Activated CD8-positive, alpha-beta T cell treated with anti-CD3 and anti-CD28 coated beads for 36 hours (primary cell): Measurements from ENCODE around the gene UBE2H. TPM values are rescaled to one million over a fixed set of nuclear protein-coding genes. Genes with fewer than 3 reads are reported as not detected.
"Not testable (repeated sequence)": the region's sequence is repeated elsewhere in the genome, so short reads cannot be mapped to it uniquely, and the experiment has no call there.

Source experiments
- ATAC-seq: fragments of 200-7000 bp; cut with Tn5 transposase; one replicate; pipeline ENCODE4 v1.10.0; 2021; ENCODE audit warnings: mild to moderate bottlenecking, moderate library complexity
- CTCF ChIA-PET: fragments of 350-600 bp; sonication (Branson Sonifier 250); formaldehyde crosslinking; loops from one replicate; lab custom pipeline; 2021; ENCODE audit warnings: antibody characterized with exemption; lab: Charles Lee
- POLR2A ChIA-PET: fragments of 350-600 bp; sonication (Branson Sonifier 250); formaldehyde crosslinking; loops from one replicate; lab custom pipeline; 2021; ENCODE audit warnings: antibody characterized with exemption; lab: Charles Lee
- DNase-seq: peaks from one replicate; pipeline ENCODE4 v3.0.0-alpha.2; 2020
- H3K27ac Mint-ChIP-seq: one replicate; pipeline ENCODE4 v1.8.0; 2021; ENCODE audit warnings: mild to moderate bottlenecking, mixed read lengths
- H3K27me3 Mint-ChIP-seq: one replicate; pipeline ENCODE4 v1.8.0; 2021; ENCODE audit warnings: mixed read lengths
- H3K36me3 Mint-ChIP-seq: one replicate; pipeline ENCODE4 v1.8.0; 2021; ENCODE audit warnings: low read depth, mixed read lengths
- H3K4me1 Mint-ChIP-seq: one replicate; pipeline ENCODE4 v1.8.0; 2021; ENCODE audit warnings: low read depth, mixed read lengths
- H3K4me3 Mint-ChIP-seq: one replicate; pipeline ENCODE4 v1.8.0; 2021; ENCODE audit warnings: mild to moderate bottlenecking, moderate library complexity, mixed read lengths
- H3K9me3 Mint-ChIP-seq: one replicate; pipeline ENCODE4 v1.8.0; 2021; ENCODE audit warnings: mixed read lengths
- CTCF ChIP-seq: fragments of 200-600 bp; IDR thresholded peaks from one replicate; pipeline ENCODE4 v1.8.0; 2022; ENCODE audit warnings: antibody characterized with exemption, mild to moderate bottlenecking
- intact Hi-C: fragments of 100-400 bp; cut with micrococcal nuclease; formaldehyde crosslinking; loops from one replicate; pipeline ENCODE4 v1.10.0; 2022
- total RNA-seq, 2 experiments: library from RNA; stranded (reverse); gene quantifications; one replicate each; pipeline ENCODE4 v1.2.3, GENCODE V29; 2021

UBE2H gene
- total RNA-seq, 2 experiments from 2014 or later = 22.4 to 22.6 TPM

GRCh38 chr7:129825209-129825970 is 127.4 kb downstream of the UBE2H start:
- peaks cover 15% of the 10 kb centered on the region for H3K4me1 Mint-ChIP-seq
- CTCF ChIA-PET = interaction anchor here (0.6 to 3.3 kb wide), 56 partner anchors 8 to 659 kb away, joined by 3 to 31 read pairs (median 4); partner anchors contain the start of genes NRF1 and STRIP2
- no peaks in the 10 kb centered on the region for H3K9me3 Mint-ChIP-seq
- intact Hi-C loops = loop anchor here (10.0 kb wide), 1 partner anchor 481 kb away; no protein-coding TSS in a partner anchor
- peak overlapping the region; percentile 87 for H3K4me3 Mint-ChIP-seq
- H3K27ac Mint-ChIP-seq = peak overlapping the region; percentile 42
- TF ChIP-seq CTCF = peak; percentile 94
- DNase-seq = peak; percentile 91
- no peaks in the 10 kb centered on the region for H3K36me3 Mint-ChIP-seq
- peak; percentile 78 for ATAC-seq
- H3K27me3 Mint-ChIP-seq = no peaks in the 10 kb centered on the region
- POLR2A ChIA-PET = interaction anchor here (0.6 to 1.2 kb wide), 5 partner anchors 16 to 213 kb away, joined by 3 read pairs; no protein-coding TSS in a partner anchor

GRCh38 chr7:129824291-129825208 is 128.2 kb downstream of the UBE2H start:
- ChIA-PET POLR2A (interaction anchor here (0.6 to 1.2 kb wide), 5 partner anchors 16 to 212 kb away, joined by 3 read pairs; no protein-coding TSS in a partner anchor), CTCF (interaction anchor here (0.6 to 3.3 kb wide), 56 partner anchors 9 to 658 kb away, joined by 3 to 31 read pairs (median 4); partner anchors contain the start of genes NRF1 and STRIP2)
- H3K36me3 Mint-ChIP-seq = no peaks in the 10 kb centered on the region
- H3K4me3 Mint-ChIP-seq = peak overlapping the region; percentile 87
- H3K4me1 Mint-ChIP-seq = peaks cover 7% of the 10 kb centered on the region
- peak overlapping the region; percentile 38 for H3K27ac Mint-ChIP-seq
- H3K27me3 Mint-ChIP-seq = no peaks in the 10 kb centered on the region
- no peaks in the 10 kb centered on the region for H3K9me3 Mint-ChIP-seq
- intact Hi-C loops = loop anchor here (10.0 kb wide), 1 partner anchor 480 kb away; no protein-coding TSS in a partner anchor
- DNase-seq (peak; percentile 56), ATAC-seq (peak; percentile 45)
- peak; percentile 6 for TF ChIP-seq CTCF

- H3K36me3 Mint-ChIP-seq, DNase-seq, H3K4me1 Mint-ChIP-seq, H3K4me3 Mint-ChIP-seq, H3K27me3 Mint-ChIP-seq, POLR2A ChIA-PET, H3K27ac Mint-ChIP-seq, H3K9me3 Mint-ChIP-seq, ATAC-seq: not testable (repeated sequence)
- intact Hi-C loops = loop anchor here (10.0 kb wide), 1 partner anchor 478 kb away; no protein-coding TSS in a partner anchor
- CTCF ChIA-PET = interaction anchor here (1.3 to 2.9 kb wide), 2 partner anchors 15 to 159 kb away, joined by 5 to 21 read pairs; no protein-coding TSS in a partner anchor
These were observed 129.6 kb downstream of the UBE2H start for GRCh38 chr7:129823143-129823542.

- H3K4me3 Mint-ChIP-seq = no peak overlapping the region
- intact Hi-C loops = loop anchor here (10.0 kb wide), 1 partner anchor 477 kb away; no protein-coding TSS in a partner anchor
- POLR2A ChIA-PET = interaction anchor here (1.0 kb wide), 1 partner anchor 9 kb away, joined by 3 read pairs; no protein-coding TSS in a partner anchor
These were observed 131.3 kb downstream of the UBE2H start for GRCh38 chr7:129821476-129821875.

More at GRCh38 chr7:129821476-129821875, 131.3 kb downstream of the UBE2H start:
- DNase-seq = no peak
- ATAC-seq = no peak
- H3K9me3 Mint-ChIP-seq = peaks cover 12% of the 10 kb centered on the region
- H3K36me3 Mint-ChIP-seq = no peaks in the 10 kb centered on the region
- no peak for TF ChIP-seq CTCF
- peaks cover 2% of the 10 kb centered on the region for H3K4me1 Mint-ChIP-seq
- H3K27me3 Mint-ChIP-seq = no peaks in the 10 kb centered on the region
- no peak overlapping the region for H3K27ac Mint-ChIP-seq
- CTCF ChIA-PET = interaction anchor here (1.2 to 1.4 kb wide), 2 partner anchors 9 to 189 kb away, joined by 3 to 5 read pairs; no protein-coding TSS in a partner anchor
